Measurements from ENCODE around the gene BCDIN3D. TPM values are rescaled to one million over a fixed set of nuclear protein-coding genes. Genes with fewer than 3 reads are reported as not detected.

BCDIN3D gene
- total and polyA plus RNA-seq, 7 donors: 1.8 to 5.4 (median 3.0) TPM

DNA sequence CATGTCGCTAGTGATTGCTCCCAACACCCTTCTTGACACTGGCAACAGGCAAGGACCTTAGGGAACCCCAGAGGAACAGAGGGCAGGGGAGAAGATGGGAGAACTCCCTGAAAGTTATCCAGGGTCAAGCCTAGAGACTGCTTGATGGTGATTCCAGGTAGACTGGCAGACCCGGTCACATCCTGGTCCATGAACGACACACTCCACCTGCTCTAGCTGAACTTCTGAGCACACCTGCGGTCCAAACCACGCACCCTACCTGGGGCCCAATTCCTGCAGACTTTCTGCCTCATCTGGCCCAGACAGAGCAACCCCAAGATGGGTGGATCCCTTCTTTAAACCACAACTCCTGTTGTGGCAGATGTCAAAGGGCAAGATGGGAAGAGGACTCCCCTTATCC is 48.9 kb downstream of the BCDIN3D start:
- peak; percentile 39 for DNase-seq
- no peaks in the 10 kb centered on the region for H3K9me3 ChIP-seq
- TF ChIP-seq, protein P1, sequence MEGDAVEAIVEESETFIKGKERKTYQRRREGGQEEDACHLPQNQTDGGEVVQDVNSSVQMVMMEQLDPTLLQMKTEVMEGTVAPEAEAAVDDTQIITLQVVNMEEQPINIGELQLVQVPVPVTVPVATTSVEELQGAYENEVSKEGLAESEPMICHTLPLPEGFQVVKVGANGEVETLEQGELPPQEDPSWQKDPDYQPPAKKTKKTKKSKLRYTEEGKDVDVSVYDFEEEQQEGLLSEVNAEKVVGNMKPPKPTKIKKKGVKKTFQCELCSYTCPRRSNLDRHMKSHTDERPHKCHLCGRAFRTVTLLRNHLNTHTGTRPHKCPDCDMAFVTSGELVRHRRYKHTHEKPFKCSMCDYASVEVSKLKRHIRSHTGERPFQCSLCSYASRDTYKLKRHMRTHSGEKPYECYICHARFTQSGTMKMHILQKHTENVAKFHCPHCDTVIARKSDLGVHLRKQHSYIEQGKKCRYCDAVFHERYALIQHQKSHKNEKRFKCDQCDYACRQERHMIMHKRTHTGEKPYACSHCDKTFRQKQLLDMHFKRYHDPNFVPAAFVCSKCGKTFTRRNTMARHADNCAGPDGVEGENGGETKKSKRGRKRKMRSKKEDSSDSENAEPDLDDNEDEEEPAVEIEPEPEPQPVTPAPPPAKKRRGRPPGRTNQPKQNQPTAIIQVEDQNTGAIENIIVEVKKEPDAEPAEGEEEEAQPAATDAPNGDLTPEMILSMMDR (IDR thresholded peaks at IDR 0.05): no peak
- no peak for TF ChIP-seq POLR2A (IDR thresholded peaks at IDR 0.05)
- no peak for TF ChIP-seq POLR2AphosphoS5 (IDR thresholded peaks at IDR 0.05)
- TF ChIP-seq EP300 (IDR thresholded peaks at IDR 0.05): no peak
- H3K27ac ChIP-seq: no peak overlapping the region
- peaks cover 0 to 6% (median 0%) of the 10 kb centered on the region in 4 donors for H3K4me1 ChIP-seq
- intact Hi-C loops (cut with DNase I): no loop called here
- 93 to 95% methylated on average over 5 of the region's 5 CpGs for WGBS, 2 donors
- H3K27me3 ChIP-seq: no peaks in the 10 kb centered on the region
- peaks cover 0 to 57% (median 24%) of the 10 kb centered on the region in 4 donors for H3K36me3 ChIP-seq
- no peak overlapping the region for H3K4me3 ChIP-seq

DNA sequence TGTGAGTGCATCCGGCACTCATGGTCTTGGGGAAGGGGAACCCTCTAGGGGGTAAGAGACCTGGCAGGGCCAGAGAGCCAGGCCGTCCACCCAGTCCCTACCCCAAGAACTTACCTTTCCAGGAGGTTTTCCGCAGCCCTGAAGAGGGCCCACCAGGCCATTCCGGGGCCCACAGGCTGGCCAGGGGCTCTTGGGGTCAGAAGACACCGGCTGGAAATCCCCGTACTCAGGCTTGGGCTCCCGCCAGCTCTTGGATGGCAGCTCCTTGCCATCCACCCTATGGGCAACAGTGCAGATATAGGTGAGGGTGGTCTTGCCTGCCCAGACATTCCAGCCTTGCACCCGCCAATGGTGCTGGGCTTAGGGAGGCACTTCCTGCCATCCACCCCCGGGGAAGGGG is 49.3 kb downstream of the BCDIN3D start:
- H3K27me3 ChIP-seq: no peaks in the 10 kb centered on the region
- no peak for TF ChIP-seq EP300 (IDR thresholded peaks at IDR 0.05)
- TF ChIP-seq, protein P1 (IDR thresholded peaks at IDR 0.05): no peak
- no peak for TF ChIP-seq POLR2AphosphoS5 (IDR thresholded peaks at IDR 0.05)
- TF ChIP-seq POLR2A (IDR thresholded peaks at IDR 0.05): no peak
- H3K9me3 ChIP-seq: no peaks in the 10 kb centered on the region
- H3K4me1 ChIP-seq: peaks cover 0 to 6% (median 0%) of the 10 kb centered on the region in 4 donors
- 92 to 94% methylated on average over 9 of the region's 9 CpGs for WGBS, 2 donors
- no peak overlapping the region for H3K27ac ChIP-seq
- H3K4me3 ChIP-seq: no peak overlapping the region
- intact Hi-C loops (cut with DNase I): no loop called here
- peaks cover 0 to 55% (median 22%) of the 10 kb centered on the region in 4 donors for H3K36me3 ChIP-seq
- peak; percentile 63 for DNase-seq

DNA sequence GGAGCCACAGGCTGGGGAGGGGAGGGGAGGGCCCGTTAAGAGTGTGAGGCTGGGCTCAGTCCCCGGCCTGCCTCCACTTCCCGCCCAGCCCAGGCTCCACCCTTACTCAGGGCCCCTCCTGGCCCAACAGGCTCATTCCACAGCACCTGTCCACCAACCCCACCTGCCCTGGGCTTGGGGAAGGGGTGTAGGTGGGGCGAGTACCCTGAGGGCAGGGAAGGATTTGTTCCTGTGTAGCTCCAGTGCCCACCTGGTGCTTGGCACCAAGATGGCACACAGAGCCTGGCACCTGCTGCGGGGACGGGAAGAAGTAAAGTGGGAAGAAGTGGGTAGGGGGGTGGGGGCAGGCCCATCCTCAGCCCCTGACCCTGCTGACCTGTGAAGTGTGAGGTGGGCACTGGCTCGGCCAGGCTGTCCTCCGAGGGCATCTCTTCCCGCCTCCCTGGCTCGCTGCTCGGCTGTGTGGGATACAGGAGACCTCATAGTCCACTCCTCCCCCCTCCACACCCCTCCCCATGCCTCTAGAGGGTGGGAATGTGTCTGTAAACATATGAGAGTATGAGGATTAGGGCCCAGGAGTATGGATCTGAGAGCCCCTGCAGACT is 49.8 kb downstream of the BCDIN3D start:
- no peak overlapping the region for H3K27ac ChIP-seq
- H3K27me3 ChIP-seq: no peaks in the 10 kb centered on the region
- TF ChIP-seq EP300 (IDR thresholded peaks at IDR 0.05) (no peak), POLR2AphosphoS5 (IDR thresholded peaks at IDR 0.05) (no peak), POLR2A (IDR thresholded peaks at IDR 0.05) (no peak)
- TF ChIP-seq, protein P1 (IDR thresholded peaks at IDR 0.05): no peak
- no peak overlapping the region for H3K4me3 ChIP-seq
- peaks cover 0 to 6% (median 0%) of the 10 kb centered on the region in 4 donors for H3K4me1 ChIP-seq
- peaks cover 0 to 50% (median 19%) of the 10 kb centered on the region in 4 donors for H3K36me3 ChIP-seq
- DNase-seq: peak; percentile 61
- WGBS, 2 donors: 83 to 89% methylated on average over 11 of the region's 11 CpGs
- intact Hi-C loops (cut with DNase I): no loop called here
- H3K9me3 ChIP-seq: no peaks in the 10 kb centered on the region

DNA sequence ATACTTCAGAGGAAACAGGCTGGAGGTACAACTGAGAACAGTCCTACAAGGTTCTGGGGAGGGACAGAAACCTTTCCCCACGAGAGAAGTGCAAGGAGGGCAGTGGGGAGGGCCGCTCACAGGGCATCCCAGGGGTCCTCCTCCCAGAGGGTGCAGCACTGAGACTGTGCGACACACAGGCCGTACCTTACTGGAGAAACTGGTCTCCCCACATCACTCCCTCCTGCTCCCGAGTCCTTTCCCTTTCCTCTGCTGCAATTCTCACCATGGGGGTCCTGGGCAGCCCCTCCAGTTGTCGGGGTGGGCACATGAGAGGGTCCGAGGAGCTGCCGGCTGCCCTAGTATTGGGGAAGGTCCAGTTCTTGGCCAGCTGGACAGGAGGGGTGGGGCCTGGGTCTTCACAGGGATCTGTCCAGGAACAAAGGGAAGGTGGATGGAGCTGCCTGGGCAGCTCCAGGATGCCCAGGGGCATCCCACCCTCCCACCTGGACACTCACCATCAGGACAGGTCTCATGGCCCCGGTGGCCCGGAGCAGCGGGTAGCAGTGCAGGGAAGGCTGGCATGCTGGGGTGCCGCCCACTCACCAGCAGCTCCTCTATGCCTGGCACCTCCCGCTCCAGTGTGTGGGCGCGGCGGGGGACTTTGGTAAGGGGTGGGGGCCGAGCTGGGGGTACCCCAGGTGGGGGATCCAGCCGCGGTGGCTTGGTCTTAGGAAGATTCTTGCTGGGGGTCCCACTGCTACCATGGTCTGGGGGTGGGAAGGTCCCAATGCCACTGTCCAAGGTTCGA is 50.5 kb downstream of the BCDIN3D start:
- Histone ChIP-seq H3K4me1 (peaks cover 0 to 6% (median 0%) of the 10 kb centered on the region in 4 donors), H3K4me3 (no peak overlapping the region), H3K27me3 (no peaks in the 10 kb centered on the region), H3K9me3 (no peaks in the 10 kb centered on the region), H3K27ac (no peak overlapping the region), H3K36me3 (peaks cover 0 to 43% (median 16%) of the 10 kb centered on the region in 4 donors)
- WGBS, 2 donors: 88 to 93% methylated on average over 20 of the region's 20 CpGs
- TF ChIP-seq, protein P1 (IDR thresholded peaks at IDR 0.05): no peak
- TF ChIP-seq POLR2A (IDR thresholded peaks at IDR 0.05) (no peak), EP300 (IDR thresholded peaks at IDR 0.05) (no peak), POLR2AphosphoS5 (IDR thresholded peaks at IDR 0.05) (no peak)
- DNase-seq: peak; percentile 64
- intact Hi-C loops (cut with DNase I): no loop called here

Measured in sigmoid colon (tissue), 7 donors.